Natural killer cell (primary cell): ENCODE results near the gene ZNF148. TPM values are rescaled to one million over a fixed set of nuclear protein-coding genes. Genes with fewer than 3 reads are reported as not detected.

Experiments
- ATAC-seq, 3 donors: fragments of 150-1000 bp in 2 of 3; fragments of 200-7000 bp in 1 of 3; cut with Tn5 transposase; 1 replicate in 1 of 3; 2 replicates in 2 of 3; pipeline ENCODE4 v1.10.0; 2021; ENCODE audit warnings: mild to moderate bottlenecking in 2 of 3, moderate library complexity in 2 of 3
- DNase-seq, 2 donors: peaks; one replicate each; pipeline versions ENCODE4 v3.0.0 to v3.0.0-alpha.2; 2013 to 2021; ENCODE audit warnings: mixed read lengths in 1 of 2
- H3K27ac ChIP-seq: one replicate; pipeline ENCODE4 v1.5.1; 2013; ENCODE audit warnings: mild to moderate bottlenecking, low read length
- H3K27me3 ChIP-seq: one replicate; pipeline ENCODE4 v1.6.1; 2013; ENCODE audit warnings: low read length; ENCODE audit not compliant: control insufficient read depth, insufficient read depth
- H3K36me3 ChIP-seq: one replicate; pipeline ENCODE4 v1.6.1; 2013; ENCODE audit warnings: low read length; ENCODE audit not compliant: control insufficient read depth, insufficient read depth
- H3K4me1 ChIP-seq: one replicate; pipeline ENCODE4 v1.6.1; 2013; ENCODE audit warnings: low read length; ENCODE audit not compliant: control insufficient read depth, insufficient read depth
- H3K4me3 ChIP-seq: one replicate; pipeline ENCODE4 v1.5.1; 2013; ENCODE audit warnings: low read length
- H3K9me3 ChIP-seq: one replicate; pipeline ENCODE4 v1.6.1; 2013; ENCODE audit warnings: low read length; ENCODE audit not compliant: control insufficient read depth, insufficient read depth
- H3K27ac Mint-ChIP-seq, 2 donors: one replicate each; pipeline ENCODE4 v1.8.0; 2022; ENCODE audit warnings: mild to moderate bottlenecking in 2 of 2, mixed read lengths in 2 of 2, moderate library complexity in 1 of 2
- H3K27me3 Mint-ChIP-seq, 2 donors: one replicate each; pipeline ENCODE4 v1.8.0; 2022; ENCODE audit warnings: low read depth in 2 of 2, mixed read lengths in 2 of 2
- H3K36me3 Mint-ChIP-seq: one replicate; pipeline ENCODE4 v1.8.0; 2022; ENCODE audit warnings: mixed read lengths
- H3K4me1 Mint-ChIP-seq, 2 donors: one replicate each; pipeline ENCODE4 v1.8.0; 2022; ENCODE audit warnings: mixed read lengths in 2 of 2
- H3K4me3 Mint-ChIP-seq: one replicate; pipeline ENCODE4 v1.8.0; 2022; ENCODE audit warnings: mild to moderate bottlenecking, moderate library complexity, mixed read lengths
- H3K9me3 Mint-ChIP-seq, 2 donors: one replicate each; pipeline ENCODE4 v1.8.0; 2022; ENCODE audit warnings: mixed read lengths in 2 of 2
- CTCF ChIP-seq: fragments of 200-600 bp; IDR thresholded peaks from one replicate; pipeline ENCODE4 v1.8.0; 2022; ENCODE audit warnings: antibody characterized with exemption
- WGBS: methylation state at CpG from one replicate; pipeline ENCODE4 v1.1.7; 2013; ENCODE audit warnings: missing lambda C conversion rate; ENCODE audit not compliant: insufficient coverage; 5-methylcytosine and 5-hydroxymethylcytosine counted together
- intact Hi-C: fragments of 100-400 bp; cut with micrococcal nuclease; formaldehyde crosslinking; loops from one replicate; pipeline ENCODE4 v1.14.2; 2022
- total RNA-seq, 4 donors: library from RNA; stranded (reverse); fragments of 120-200 nt in 1 of 4; gene quantifications; one replicate each; pipeline versions ENCODE4 v1.2.3 to v1.2.4, GENCODE V29; 2013 to 2022

Gene ZNF148
- total RNA-seq, 3 donors from 2014 or later (not counting 1 experiment from before 2014, with no cell fraction given), result 61.1 to 72.5 (median 62.8) TPM

GRCh38 chr3:125188955-125189354, 186.2 kb downstream of the ZNF148 start:
- intact Hi-C loops, result no loop called here
- ATAC-seq, result no peak
- Histone ChIP-seq H3K4me1 (no peaks in the 10 kb centered on the region), H3K27me3 (no peaks in the 10 kb centered on the region), H3K36me3 (no peaks in the 10 kb centered on the region), H3K9me3 (no peaks in the 10 kb centered on the region), H3K4me3 (no peak overlapping the region), H3K27ac (no peak overlapping the region)
- Mint-ChIP-seq H3K27me3 (no peaks in the 10 kb centered on the region), H3K4me3 (no peak overlapping the region), H3K4me1 (no peaks in the 10 kb centered on the region), H3K27ac (no peak overlapping the region), H3K9me3 (no peaks in the 10 kb centered on the region), H3K36me3 (no peaks in the 10 kb centered on the region)
- no peak for TF ChIP-seq CTCF
- DNase-seq, result no peak
- 90% methylated on average over 1 of the region's 2 CpGs for WGBS

- Mint-ChIP-seq H3K27ac (no peak overlapping the region), H3K9me3 (no peaks in the 10 kb centered on the region), H3K27me3 (no peaks in the 10 kb centered on the region), H3K4me3 (no peak overlapping the region), H3K36me3 (no peaks in the 10 kb centered on the region), H3K4me1 (no peaks in the 10 kb centered on the region)
- no peaks in the 10 kb centered on the region for H3K27me3 ChIP-seq
- WGBS, result 84% methylated on average over 5 of the region's 5 CpGs
- intact Hi-C loops, result no loop called here
- no peak for ATAC-seq
- TF ChIP-seq CTCF, result no peak
- no peaks in the 10 kb centered on the region for H3K4me1 ChIP-seq
- H3K9me3 ChIP-seq, result no peaks in the 10 kb centered on the region
- no peaks in the 10 kb centered on the region for H3K36me3 ChIP-seq
- H3K4me3 ChIP-seq, result no peak overlapping the region
- no peak for DNase-seq
- H3K27ac ChIP-seq, result no peak overlapping the region
Observed at GRCh38 chr3:125187599-125187910, 187.6 kb downstream of the ZNF148 start.

- Mint-ChIP-seq H3K27me3 (no peaks in the 10 kb centered on the region), H3K4me1 (no peaks in the 10 kb centered on the region), H3K36me3 (no peaks in the 10 kb centered on the region), H3K9me3 (no peaks in the 10 kb centered on the region), H3K4me3 (no peak overlapping the region), H3K27ac (no peak overlapping the region)
- no peaks in the 10 kb centered on the region for H3K36me3 ChIP-seq
- intact Hi-C loops, result no loop called here
- H3K27me3 ChIP-seq, result no peaks in the 10 kb centered on the region
- ATAC-seq, result no peak
- no peak overlapping the region for H3K4me3 ChIP-seq
- H3K4me1 ChIP-seq, result no peaks in the 10 kb centered on the region
- 96% methylated on average over 20 of the region's 20 CpGs for WGBS
- no peak for TF ChIP-seq CTCF
- H3K27ac ChIP-seq, result no peak overlapping the region
- DNase-seq, result no peak
- H3K9me3 ChIP-seq, result no peaks in the 10 kb centered on the region
Observed at GRCh38 chr3:125186800-125187598, 188.1 kb downstream of the ZNF148 start.

GRCh38 chr3:125186261-125186787, 188.8 kb downstream of the ZNF148 start:
- H3K36me3 Mint-ChIP-seq, result no peaks in the 10 kb centered on the region
- TF ChIP-seq CTCF, result no peak
- Histone ChIP-seq H3K4me1 (no peaks in the 10 kb centered on the region), H3K27ac (no peak overlapping the region), H3K4me3 (no peak overlapping the region), H3K9me3 (no peaks in the 10 kb centered on the region), H3K27me3 (no peaks in the 10 kb centered on the region), H3K36me3 (no peaks in the 10 kb centered on the region)
- H3K27me3 Mint-ChIP-seq, result no peaks in the 10 kb centered on the region
- no peaks in the 10 kb centered on the region for H3K9me3 Mint-ChIP-seq
- DNase-seq (no peak), ATAC-seq (no peak)
- 74% methylated on average over 10 of the region's 10 CpGs for WGBS
- no peak overlapping the region for H3K4me3 Mint-ChIP-seq
- intact Hi-C loops, result no loop called here
- H3K4me1 Mint-ChIP-seq, result no peaks in the 10 kb centered on the region
- H3K27ac Mint-ChIP-seq, result no peak overlapping the region
